GM12801 (cell line): Measurements from ENCODE around the gene RCAN1.

Experiments
- CTCF ChIP-seq: IDR thresholded peaks from one replicate; pipeline ENCODE4 v1.5.1; 2011; ENCODE audit warnings: control low read depth; ENCODE audit not compliant: insufficient read length; ENCODE audit errors: extremely low read depth

Gene RCAN1

GRCh38 chr21:34611528-34611927, 3.4 kb downstream of the RCAN1 start:
- TF ChIP-seq CTCF = no peak

GRCh38 chr21:34609933-34610549, 4.9 kb downstream of the RCAN1 start:
- TF ChIP-seq CTCF = no peak

GRCh38 chr21:34609244-34609932, 5.5 kb downstream of the RCAN1 start:
- TF ChIP-seq CTCF = no peak

GRCh38 chr21:34606621-34607020, 8.3 kb downstream of the RCAN1 start:
- no peak for TF ChIP-seq CTCF

GRCh38 chr21:34606051-34606450, 8.9 kb downstream of the RCAN1 start:
- TF ChIP-seq CTCF = no peak

- TF ChIP-seq CTCF = no peak
Measured at GRCh38 chr21:34604556-34604955, 10.4 kb downstream of the RCAN1 start.

- TF ChIP-seq CTCF = no peak
Measured at GRCh38 chr21:34603710-34604057, 11.2 kb downstream of the RCAN1 start.
